Measurements from ENCODE around the gene HBE1.

The HBE1 gene

DNA sequence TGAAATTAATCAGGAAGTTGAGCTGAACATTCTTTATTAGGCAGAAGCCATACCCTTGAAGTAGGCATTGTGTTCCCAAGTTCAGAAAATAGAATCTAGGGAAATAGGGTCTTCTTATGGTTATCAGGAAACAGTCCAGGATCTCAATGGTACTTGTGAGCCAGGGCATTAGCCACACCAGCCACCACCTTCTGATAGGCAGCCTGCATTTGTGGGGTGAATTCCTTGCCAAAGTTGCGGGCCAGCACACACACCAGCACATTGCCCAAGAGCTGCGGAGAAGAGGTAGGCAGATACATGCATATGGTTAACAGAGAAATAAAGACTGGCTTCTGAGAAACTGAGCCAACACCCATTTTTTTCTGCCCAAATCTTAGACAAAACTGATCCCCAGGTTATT is 36.9 kb downstream of the HBE1 start:
- TF ChIP-seq, protein P1, sequence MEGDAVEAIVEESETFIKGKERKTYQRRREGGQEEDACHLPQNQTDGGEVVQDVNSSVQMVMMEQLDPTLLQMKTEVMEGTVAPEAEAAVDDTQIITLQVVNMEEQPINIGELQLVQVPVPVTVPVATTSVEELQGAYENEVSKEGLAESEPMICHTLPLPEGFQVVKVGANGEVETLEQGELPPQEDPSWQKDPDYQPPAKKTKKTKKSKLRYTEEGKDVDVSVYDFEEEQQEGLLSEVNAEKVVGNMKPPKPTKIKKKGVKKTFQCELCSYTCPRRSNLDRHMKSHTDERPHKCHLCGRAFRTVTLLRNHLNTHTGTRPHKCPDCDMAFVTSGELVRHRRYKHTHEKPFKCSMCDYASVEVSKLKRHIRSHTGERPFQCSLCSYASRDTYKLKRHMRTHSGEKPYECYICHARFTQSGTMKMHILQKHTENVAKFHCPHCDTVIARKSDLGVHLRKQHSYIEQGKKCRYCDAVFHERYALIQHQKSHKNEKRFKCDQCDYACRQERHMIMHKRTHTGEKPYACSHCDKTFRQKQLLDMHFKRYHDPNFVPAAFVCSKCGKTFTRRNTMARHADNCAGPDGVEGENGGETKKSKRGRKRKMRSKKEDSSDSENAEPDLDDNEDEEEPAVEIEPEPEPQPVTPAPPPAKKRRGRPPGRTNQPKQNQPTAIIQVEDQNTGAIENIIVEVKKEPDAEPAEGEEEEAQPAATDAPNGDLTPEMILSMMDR (IDR thresholded peaks at IDR 0.05; ENCODE audit: borderline replicate concordance, insufficient read depth, low read depth, low read length), result no peak
- H3K4me3 ChIP-seq (ENCODE audit: low read depth, low read length), result no peak overlapping the region

DNA sequence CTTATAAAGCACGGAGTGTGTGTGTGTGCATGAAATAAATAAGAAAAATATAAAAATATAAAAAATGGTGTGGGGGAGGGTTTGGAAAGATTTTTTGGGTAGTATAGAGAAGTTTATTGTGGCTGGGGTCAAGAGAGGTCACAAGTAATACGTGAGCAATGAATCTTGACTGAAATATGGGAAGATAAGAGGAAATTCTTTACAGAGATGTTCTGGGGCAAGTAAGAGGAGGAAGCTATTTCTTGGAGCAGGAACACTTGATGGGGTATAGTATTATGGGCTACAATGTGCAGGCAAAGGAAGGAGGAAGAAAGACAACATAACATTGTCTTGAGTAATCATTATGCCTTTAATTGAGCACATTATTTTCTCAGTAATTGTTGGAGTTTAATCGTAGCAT is 37.6 kb downstream of the HBE1 start:
- no peak overlapping the region for H3K4me3 ChIP-seq (ENCODE audit: low read depth, low read length)
- TF ChIP-seq, protein P1 (IDR thresholded peaks at IDR 0.05; ENCODE audit: borderline replicate concordance, insufficient read depth, low read depth, low read length), result no peak

DNA sequence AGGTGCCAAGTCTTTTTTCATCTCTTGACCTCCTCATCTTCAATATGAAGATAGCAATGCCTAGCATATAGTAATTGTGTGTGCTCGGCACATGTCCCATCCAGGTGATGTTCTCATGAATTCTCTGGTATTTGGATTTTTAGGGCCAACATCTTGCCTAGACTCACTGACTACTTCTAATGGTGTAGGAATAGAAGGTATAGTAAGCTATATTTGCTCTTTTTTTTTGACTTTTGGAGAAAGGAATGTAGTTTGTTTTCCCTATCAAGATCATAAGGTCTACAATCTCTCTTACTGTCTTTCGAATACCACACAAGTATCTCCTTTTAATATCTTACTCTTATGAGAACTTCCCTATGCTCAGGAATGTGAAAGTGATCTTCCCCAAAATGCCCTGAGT is 38.6 kb downstream of the HBE1 start:
- no peak overlapping the region for H3K4me3 ChIP-seq (ENCODE audit: low read depth, low read length)
- TF ChIP-seq, protein P1 (IDR thresholded peaks at IDR 0.05; ENCODE audit: borderline replicate concordance, insufficient read depth, low read depth, low read length), result no peak

DNA sequence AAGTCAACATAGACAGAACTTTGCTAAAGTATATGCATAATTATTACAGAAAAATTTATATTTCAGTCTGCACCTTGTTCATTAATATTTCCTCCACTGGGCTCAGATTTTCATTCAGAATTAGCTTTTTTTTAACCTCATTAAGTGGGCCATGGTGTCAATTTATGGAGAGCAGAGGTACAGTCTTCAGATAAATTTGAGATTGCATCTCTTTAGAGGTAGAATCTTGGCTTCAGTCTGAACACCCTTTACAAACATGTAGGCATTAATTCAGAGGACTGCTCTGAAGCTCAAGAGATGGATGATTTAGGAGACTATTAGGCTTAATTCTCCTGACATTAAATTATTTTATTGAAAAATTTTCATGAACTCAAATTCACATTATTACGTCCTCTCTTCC is 39.5 kb downstream of the HBE1 start:
- no peak overlapping the region for H3K4me3 ChIP-seq (ENCODE audit: low read depth, low read length)
- TF ChIP-seq, protein P1 (IDR thresholded peaks at IDR 0.05; ENCODE audit: borderline replicate concordance, insufficient read depth, low read depth, low read length), result no peak

DNA sequence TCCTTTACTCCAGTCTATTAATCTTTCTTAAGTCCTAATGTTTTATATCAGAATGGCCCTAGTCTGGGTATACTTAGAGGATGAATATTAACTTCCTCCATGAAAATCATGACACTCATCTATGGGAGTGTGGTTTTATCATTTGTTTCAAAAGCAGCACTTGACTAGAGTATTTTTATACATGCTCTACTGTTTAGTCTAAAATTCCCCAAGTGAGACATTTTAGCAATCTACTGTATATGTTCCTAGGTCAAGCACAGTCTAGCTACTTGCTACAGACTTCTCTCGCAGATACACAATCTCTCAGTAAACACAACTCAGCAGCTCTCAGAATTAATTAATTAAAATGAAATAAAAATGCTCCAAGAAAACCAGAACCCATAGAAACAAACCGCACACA is 39.9 kb downstream of the HBE1 start:
- no peak overlapping the region for H3K4me3 ChIP-seq (ENCODE audit: low read depth, low read length)
- TF ChIP-seq, protein P1 (IDR thresholded peaks at IDR 0.05; ENCODE audit: borderline replicate concordance, insufficient read depth, low read depth, low read length), result no peak

DNA sequence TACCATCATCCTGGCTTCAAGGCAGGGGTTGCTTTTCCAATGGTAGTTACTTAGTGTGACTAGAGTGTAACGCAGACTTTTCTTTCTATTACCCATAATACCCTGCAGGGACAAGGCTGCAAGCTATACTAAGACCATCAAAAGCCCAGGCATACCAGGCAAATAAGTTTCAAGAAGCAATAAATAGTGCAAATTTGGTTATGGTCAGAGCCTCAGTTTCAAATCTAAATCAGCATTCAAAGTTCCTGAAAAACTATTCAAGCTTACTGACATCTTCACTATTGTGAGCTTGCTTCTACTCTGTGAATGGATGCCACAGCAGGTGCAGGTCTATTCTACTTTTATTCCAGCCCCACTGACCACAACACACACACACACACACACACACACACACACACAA is 40.4 kb downstream of the HBE1 start:
- TF ChIP-seq, protein P1 (IDR thresholded peaks at IDR 0.05; ENCODE audit: borderline replicate concordance, insufficient read depth, low read depth, low read length), result no peak
- H3K4me3 ChIP-seq (ENCODE audit: low read depth, low read length), result no peak overlapping the region

DNA sequence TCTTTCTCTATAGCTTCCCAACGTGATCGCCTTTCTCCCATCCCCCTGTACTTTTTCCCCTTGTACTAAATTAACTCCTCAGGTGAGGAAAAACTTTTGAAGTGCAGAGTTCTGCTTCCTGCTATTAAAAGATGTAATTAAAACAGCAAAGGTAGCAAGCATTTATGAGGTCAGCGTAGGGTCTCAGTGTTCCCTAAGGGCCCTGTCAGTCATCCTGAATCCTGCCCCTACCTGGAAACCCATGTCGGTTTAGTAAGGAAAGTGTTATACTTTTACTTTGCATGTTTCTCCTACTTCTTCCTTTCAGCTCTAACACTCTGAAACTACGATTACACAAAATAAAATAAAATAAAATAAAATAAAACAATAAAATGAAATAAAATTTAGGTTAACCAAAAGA is 41.6 kb downstream of the HBE1 start:
- H3K4me3 ChIP-seq (ENCODE audit: low read depth, low read length), result no peak overlapping the region
- TF ChIP-seq, protein P1 (IDR thresholded peaks at IDR 0.05; ENCODE audit: borderline replicate concordance, insufficient read depth, low read depth, low read length), result no peak

Measured in GM12875 (cell line).